AG08395 (cell line): ENCODE measurements around the gene SEC24D.
A peak's percentile ranks its signal among the peaks of the same experiment; 100 is the strongest.

Experiments used
- DNase-seq: peaks from one replicate; pipeline ENCODE4 v3.0.0; 2012; ENCODE audit warnings: mixed read lengths, low spot score

SEC24D gene

GRCh38 chr4:118752551-118752950, 83.4 kb downstream of the SEC24D start:
- DNase-seq = no peak

- DNase-seq = peak; percentile 67
These were observed 84.2 kb downstream of the SEC24D start for GRCh38 chr4:118751629-118752323.

GRCh38 chr4:118749347-118749988, 86.5 kb downstream of the SEC24D start:
- DNase-seq = no peak

GRCh38 chr4:118746251-118746919, 89.5 kb downstream of the SEC24D start:
- no peak for DNase-seq

GRCh38 chr4:118745357-118745756, 90.6 kb downstream of the SEC24D start:
- no peak for DNase-seq

GRCh38 chr4:118743867-118744266, 92.1 kb downstream of the SEC24D start:
- DNase-seq = peak; percentile 75

GRCh38 chr4:118742050-118742449, 93.9 kb downstream of the SEC24D start:
- DNase-seq = no peak

- no peak for DNase-seq
These were observed 94.5 kb downstream of the SEC24D start for GRCh38 chr4:118741301-118741855.

GRCh38 chr4:118740869-118741268, 95.1 kb downstream of the SEC24D start:
- no peak for DNase-seq

GRCh38 chr4:118739022-118739713, 96.8 kb downstream of the SEC24D start:
- no peak for DNase-seq

GRCh38 chr4:118738090-118738489, 97.8 kb downstream of the SEC24D start:
- DNase-seq = no peak

- no peak for DNase-seq
These were observed 99.0 kb downstream of the SEC24D start for GRCh38 chr4:118736900-118737299.

GRCh38 chr4:118734491-118735205, 101.3 kb downstream of the SEC24D start:
- DNase-seq = no peak

- peak; percentile 75 for DNase-seq
These were observed 103.2 kb downstream of the SEC24D start for GRCh38 chr4:118732591-118733330.

GRCh38 chr4:118730683-118731082, 105.2 kb downstream of the SEC24D start:
- no peak for DNase-seq

GRCh38 chr4:118729287-118730286, 106.3 kb downstream of the SEC24D start:
- DNase-seq = peak; percentile 51

- DNase-seq = no peak
These were observed 108.6 kb downstream of the SEC24D start for GRCh38 chr4:118727360-118727759.

GRCh38 chr4:118723369-118723768, 112.6 kb downstream of the SEC24D start:
- no peak for DNase-seq

- no peak for DNase-seq
These were observed 114.2 kb downstream of the SEC24D start for GRCh38 chr4:118721752-118722151.
